ENCODE data around the gene CPXM2.

DNA sequence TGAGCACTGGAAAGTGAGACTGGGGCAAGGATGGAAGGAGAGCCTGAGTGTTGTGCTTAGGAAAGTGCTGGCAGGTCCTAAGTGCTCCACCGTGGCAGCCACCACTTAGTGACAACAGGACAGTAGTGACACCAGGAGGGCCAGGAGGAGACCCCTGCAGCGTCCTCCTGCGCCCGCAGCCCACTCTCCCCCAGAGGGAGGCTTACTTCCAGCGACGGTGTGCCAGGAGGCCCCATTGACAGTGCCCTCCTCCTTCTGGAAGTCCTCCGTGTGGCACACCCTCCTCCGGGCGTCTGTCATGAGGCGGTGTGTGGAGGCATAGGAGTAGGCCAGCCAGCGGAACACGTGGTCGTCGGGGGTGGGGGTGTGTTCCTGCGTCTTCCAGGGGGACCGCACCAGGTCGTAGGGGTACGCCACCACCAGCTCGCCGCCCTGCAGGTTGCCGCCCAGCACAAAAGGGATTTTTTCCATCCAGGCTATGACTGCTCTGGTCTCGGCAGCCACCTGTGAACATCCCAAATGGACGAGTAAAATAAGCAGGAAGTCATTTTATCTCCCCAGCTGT lies 129.9 kb downstream of the CPXM2 start:
- TF ChIP-seq CTCF (IDR thresholded peaks at IDR 0.05; ENCODE audit: insufficient read depth, low read length, poor library complexity, severe bottlenecking) (no peak), EZH2phosphoT487 (conservative IDR thresholded peaks at IDR 0.05; ENCODE audit: low read length) (no peak)

Data from SU-DHL-6 (cell line).